Mucosa of rectum (tissue), 2 donors: ENCODE data around the gene POLR2E.

ENCODE experiments used
- H3K27ac ChIP-seq, 2 donors: one replicate each; pipeline ENCODE4 v1.7.0; 2013; ENCODE audit warnings: inconsistent platforms in 2 of 2, low read depth in 2 of 2, low read length in 2 of 2
- H3K27me3 ChIP-seq, 2 donors: one replicate each; pipeline ENCODE4 v1.7.0; 2013; ENCODE audit warnings: low read length in 2 of 2; ENCODE audit not compliant: control insufficient read depth in 2 of 2, insufficient read depth in 2 of 2
- H3K36me3 ChIP-seq, 2 donors: one replicate each; pipeline ENCODE4 v1.7.0; 2013; ENCODE audit warnings: low read length in 2 of 2; ENCODE audit not compliant: control insufficient read depth in 2 of 2, insufficient read depth in 2 of 2
- H3K4me1 ChIP-seq, 2 donors: one replicate each; pipeline ENCODE4 v1.7.0; 2013; ENCODE audit warnings: low read length in 2 of 2, mild to moderate bottlenecking in 1 of 2; ENCODE audit not compliant: control insufficient read depth in 2 of 2, insufficient read depth in 2 of 2
- H3K4me3 ChIP-seq, 2 donors: one replicate each; pipeline ENCODE4 v1.7.0; 2013; ENCODE audit warnings: low read length in 2 of 2
- H3K9ac ChIP-seq, 2 donors: one replicate each; pipeline ENCODE4 v1.7.0; 2013; ENCODE audit warnings: low read length in 2 of 2, low read depth in 1 of 2, mild to moderate bottlenecking in 1 of 2
- H3K9me3 ChIP-seq, 2 donors: one replicate each; pipeline ENCODE4 v1.7.0; 2013; ENCODE audit warnings: low read length in 2 of 2; ENCODE audit not compliant: control insufficient read depth in 2 of 2
- donor health status: healthy.
- donor health status: Normal muscosa, but diverticular disease.

POLR2E gene

DNA sequence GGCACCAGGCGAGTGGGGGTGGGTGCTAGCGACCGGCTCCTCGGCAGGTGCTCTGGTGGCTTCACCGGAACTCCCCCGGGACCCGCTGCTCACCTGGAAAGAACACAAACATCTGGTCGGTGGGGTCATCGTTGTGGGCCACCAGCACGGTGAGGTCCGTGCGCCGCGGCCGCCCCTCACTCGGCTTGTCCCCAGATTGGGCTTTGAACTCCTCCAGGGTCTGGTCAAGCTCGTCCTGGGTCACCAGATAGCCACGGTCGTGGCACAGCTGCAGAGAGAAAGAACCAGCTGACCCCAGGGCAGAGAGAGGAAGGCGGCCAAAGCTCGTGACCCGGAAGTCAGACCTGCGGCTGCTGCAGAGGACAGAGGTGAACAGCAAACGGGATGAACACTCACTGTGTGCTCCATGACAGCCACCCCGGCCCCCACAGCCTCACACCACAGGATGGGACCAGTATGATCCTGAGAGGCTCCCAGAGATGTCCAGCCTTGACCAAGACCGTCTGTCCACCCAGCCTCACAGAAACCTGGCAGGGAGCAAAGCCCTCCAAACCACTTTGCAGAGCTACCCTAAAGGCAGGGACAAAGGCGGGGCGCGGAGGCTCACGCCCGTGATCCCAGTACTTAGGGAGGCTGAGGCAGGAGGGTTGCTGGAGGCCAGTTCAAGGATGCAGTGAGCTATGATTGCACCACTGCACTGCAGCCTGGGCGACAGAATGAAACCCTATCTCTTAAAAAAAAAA is 1.2 kb downstream of the POLR2E start:
- Histone ChIP-seq H3K27me3 (no peaks in the 10 kb centered on the region), H3K36me3 (peaks cover 13 to 15% of the 10 kb centered on the region in 2 donors), H3K9ac (peak overlapping the region; percentile 80 to 90), H3K9me3 (no peaks in the 10 kb centered on the region), H3K27ac (no peak overlapping the region), H3K4me1 (peaks cover 21 to 26% of the 10 kb centered on the region in 2 donors), H3K4me3 (peak overlapping the region; percentile 73 to 93)

DNA sequence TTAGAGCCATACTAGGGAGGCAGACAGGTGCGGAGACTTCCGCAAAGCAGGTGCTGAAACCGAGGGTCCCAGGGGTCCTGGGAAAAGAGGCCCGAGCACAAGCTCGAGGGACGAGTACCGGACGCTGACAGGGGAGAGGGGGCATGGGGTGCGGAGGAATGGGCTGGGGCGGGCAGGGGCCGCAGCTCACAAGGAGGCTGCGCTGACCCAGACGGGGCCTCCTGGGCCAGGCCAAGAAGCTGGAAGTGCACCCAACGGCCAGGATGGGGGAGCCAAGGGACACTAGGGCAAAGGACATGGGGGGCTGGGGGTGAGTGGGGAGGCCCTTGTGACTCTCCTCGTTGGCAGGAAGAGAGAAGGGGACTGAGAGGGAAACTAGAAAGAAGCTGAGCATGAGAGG is 1.8 kb downstream of the POLR2E start:
- H3K36me3 ChIP-seq, result peaks cover 13 to 18% of the 10 kb centered on the region in 2 donors
- no peak overlapping the region for H3K4me3 ChIP-seq

DNA sequence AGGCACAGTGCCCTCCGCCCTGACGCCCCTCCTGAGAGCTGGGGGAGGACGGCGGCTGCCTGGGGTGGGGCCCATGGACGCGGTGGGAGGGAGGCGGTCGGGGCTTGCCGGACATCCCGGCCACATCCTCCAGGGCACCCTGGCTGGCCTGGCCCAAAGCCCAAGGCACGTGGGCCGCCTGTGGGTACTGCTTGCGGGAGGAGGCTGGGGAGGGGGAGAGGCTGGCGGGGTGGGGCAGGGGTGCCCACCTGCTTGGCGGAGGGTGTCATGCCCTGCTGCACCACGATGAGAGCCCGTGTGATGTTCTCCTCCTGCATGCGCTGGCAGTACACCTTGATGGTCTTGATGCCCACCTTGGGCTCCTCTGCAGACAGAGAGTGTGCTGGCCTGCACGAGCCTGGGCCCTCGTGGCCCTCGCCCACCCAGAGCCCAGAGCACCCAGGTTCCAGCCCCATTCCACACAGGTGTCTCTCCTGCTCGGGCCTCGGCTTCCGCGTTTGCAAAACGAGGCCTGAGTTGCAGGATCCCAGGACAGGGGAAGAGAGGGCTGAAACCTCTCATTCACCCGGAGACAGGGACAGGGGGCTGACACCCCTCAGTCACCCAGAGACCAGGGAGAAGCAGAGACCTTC is 3.5 kb downstream of the POLR2E start:
- H3K4me1 ChIP-seq, result peaks cover 12 to 24% of the 10 kb centered on the region in 2 donors
- no peaks in the 10 kb centered on the region for H3K27me3 ChIP-seq
- H3K9ac ChIP-seq, result no peak overlapping the region
- H3K4me3 ChIP-seq, result no peak overlapping the region
- no peaks in the 10 kb centered on the region for H3K9me3 ChIP-seq
- no peak overlapping the region for H3K27ac ChIP-seq
- H3K36me3 ChIP-seq, result peaks cover 13 to 30% of the 10 kb centered on the region in 2 donors

More for the DNA sequence above, 1.8 kb downstream of the POLR2E start:
- Histone ChIP-seq H3K9me3 (no peaks in the 10 kb centered on the region), H3K9ac (no peak overlapping the region), H3K4me1 (peaks cover 16 to 24% of the 10 kb centered on the region in 2 donors), H3K27me3 (no peaks in the 10 kb centered on the region), H3K27ac (no peak overlapping the region)

DNA sequence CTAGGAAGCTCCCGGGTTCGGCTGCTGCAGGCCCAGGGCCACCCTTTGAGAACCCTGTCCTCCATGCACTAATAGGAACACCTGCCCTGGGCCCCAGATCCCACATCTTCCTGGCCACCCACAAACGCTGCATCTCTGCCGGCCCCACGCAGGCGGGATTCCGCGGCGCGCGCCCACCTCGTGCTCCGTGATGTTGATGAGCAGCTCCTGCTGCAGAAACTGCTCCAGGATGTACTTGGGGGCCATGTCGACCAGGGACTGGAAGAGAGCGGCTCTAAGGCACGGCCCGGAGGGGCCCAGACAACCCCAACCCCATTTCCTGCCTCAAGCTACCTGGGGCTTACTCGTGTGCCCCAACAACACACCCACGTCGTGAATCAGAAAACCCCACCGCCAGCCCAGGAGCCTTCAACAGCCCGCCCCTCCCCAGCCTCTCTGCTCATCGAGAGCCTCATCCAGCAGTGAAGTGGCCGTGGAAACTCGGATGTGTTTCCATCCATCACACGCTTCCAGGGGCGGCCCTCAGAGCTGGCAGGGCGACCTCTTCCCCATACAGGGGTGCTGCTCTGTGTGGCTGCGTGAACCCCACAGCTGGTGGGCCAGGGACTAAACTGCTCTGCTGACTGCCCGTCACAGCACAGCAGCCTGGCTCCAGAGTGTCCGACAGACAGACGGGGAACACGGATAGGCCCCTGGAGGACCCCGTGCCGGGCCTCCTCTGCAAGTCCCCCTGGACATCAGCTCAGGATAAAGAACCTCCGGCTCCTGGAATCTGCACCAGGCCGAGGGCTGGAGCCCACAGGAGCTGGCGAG is 4.2 kb downstream of the POLR2E start:
- Histone ChIP-seq H3K36me3 (peaks cover 18 to 32% of the 10 kb centered on the region in 2 donors), H3K9me3 (no peaks in the 10 kb centered on the region), H3K4me3 (no peak overlapping the region), H3K27me3 (no peaks in the 10 kb centered on the region), H3K27ac (no peak overlapping the region), H3K9ac (no peak overlapping the region), H3K4me1 (peaks cover 12 to 24% of the 10 kb centered on the region in 2 donors)

DNA sequence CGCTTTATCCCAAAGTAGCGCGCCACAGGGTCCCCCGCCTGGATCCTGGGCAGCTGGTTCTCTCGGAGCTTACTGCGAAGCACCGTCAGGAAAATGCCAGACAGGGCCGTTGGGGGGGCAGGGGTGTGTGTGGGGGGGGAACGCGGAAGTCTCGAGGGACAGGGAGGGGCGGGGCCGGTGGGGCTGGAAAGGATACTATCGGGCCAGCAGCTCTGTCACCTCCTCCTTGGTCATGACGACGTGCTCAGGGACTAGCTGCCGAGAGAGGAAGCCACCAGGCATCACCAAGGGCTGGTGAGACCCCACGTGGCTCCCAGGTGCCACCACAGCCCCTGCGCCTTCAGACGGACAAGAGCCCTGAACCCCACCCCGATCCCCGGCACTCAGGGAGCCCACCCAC is 5.3 kb downstream of the POLR2E start:
- Histone ChIP-seq H3K27me3 (no peaks in the 10 kb centered on the region), H3K4me3 (no peak overlapping the region), H3K36me3 (peaks cover 26 to 40% of the 10 kb centered on the region in 2 donors), H3K9me3 (no peaks in the 10 kb centered on the region), H3K9ac (no peak overlapping the region), H3K4me1 (peaks cover 12 to 20% of the 10 kb centered on the region in 2 donors), H3K27ac (no peak overlapping the region)

DNA sequence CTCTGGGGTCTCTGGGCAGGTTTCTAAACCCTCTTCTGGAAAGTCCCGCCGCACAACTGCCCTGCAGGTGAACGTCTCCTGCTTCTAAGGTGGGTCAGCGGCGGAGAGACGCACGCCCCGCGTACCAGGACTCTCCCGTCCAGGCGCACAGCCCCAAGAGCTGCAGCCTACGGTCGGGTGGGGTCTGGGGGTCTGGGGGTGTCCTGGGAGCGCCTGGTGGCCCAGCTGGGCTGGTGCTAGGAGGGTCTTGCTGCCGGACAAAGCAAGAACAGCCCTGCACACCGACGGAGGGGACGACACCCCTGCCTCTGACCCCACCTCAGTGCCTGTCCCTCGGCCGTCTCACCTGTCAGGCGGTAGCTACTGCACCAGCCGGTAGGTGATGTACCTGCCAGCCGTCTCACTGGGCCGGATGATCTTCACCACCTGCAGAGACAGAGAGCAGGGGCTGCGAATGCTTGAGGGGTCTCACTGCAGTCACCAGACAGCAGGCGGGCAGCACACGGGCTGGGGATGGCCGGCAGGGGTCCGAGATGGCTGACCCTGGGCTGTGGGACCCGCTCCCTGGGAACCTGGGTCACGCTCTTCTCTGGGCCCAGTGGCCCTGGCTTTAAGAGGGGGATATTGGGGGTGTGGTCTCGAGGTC is 5.9 kb downstream of the POLR2E start:
- peaks cover 28 to 43% of the 10 kb centered on the region in 2 donors for H3K36me3 ChIP-seq
- peaks cover 0 to under 1% of the 10 kb centered on the region in 2 donors for H3K27me3 ChIP-seq
- peaks cover 12 to 21% of the 10 kb centered on the region in 2 donors for H3K4me1 ChIP-seq
- H3K9me3 ChIP-seq, result no peaks in the 10 kb centered on the region
- peak overlapping the region in 1 of 2 donors; percentile 68 for H3K27ac ChIP-seq
- no peak overlapping the region for H3K4me3 ChIP-seq
- H3K9ac ChIP-seq, result no peak overlapping the region

DNA sequence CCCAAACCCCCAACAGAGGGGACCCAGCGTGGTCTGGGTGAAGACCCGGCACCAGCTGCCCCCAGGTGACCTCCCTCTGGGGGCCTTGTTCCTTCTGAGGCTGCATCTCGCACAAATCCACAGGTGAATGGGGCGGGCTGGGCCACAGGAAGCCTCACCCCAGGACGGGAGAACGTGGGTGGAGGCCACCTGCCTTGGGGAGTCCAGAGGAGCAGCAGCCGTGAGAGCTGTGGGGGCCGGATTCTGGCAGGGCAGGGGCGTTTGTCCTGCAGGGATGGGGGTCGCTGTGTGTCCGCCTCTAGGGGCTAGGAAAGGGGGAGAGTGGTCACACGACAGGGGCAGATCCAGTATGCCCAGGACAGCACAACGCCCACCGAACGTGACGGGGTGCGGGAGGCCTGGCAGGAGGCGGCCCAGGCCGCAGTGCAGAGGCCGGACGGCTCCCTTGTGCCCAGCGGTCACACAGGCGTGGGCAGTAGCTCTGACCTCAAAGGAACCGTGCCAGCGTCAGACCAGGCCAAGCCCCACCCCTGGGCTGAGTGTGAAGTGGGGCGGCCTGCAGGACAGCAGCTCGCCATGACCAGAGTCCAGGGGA is 6.7 kb downstream of the POLR2E start:
- Histone ChIP-seq H3K36me3 (peaks cover 29 to 43% of the 10 kb centered on the region in 2 donors), H3K27ac (peak overlapping the region; percentile 37 to 68), H3K4me3 (no peak overlapping the region), H3K9me3 (no peaks in the 10 kb centered on the region), H3K4me1 (peaks cover 11 to 14% of the 10 kb centered on the region in 2 donors), H3K27me3 (peaks cover 0 to 2% of the 10 kb centered on the region in 2 donors), H3K9ac (no peak overlapping the region)

DNA sequence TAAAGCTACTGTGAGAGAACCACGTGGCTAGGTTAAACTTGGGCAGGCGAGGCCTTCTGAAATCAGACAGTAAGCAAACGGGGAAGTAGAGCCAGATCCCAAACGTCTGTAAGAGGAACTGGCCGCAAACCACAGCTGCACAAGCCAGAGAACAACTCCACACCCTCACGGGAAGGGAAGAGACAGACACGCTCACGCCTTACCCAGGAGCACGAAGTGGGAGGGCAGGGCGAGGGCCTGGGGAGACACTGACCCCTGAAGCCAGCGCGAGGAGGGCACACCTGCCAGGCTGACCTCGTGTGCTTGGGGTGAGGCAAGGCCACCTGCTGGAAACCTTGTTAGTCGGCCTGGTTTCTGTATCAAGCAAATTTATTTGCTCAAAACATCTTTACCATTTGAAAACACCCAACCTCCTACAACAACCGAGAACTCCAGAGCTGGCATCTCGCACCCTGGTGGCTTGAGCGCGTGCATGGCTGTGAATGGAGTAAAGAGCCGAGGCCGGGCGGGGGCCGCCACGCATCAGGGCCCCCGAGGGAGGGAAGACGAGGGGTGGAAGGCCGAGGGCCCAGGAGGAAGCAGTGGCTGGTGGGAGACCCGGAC is 7.3 kb downstream of the POLR2E start:
- no peak overlapping the region for H3K4me3 ChIP-seq
- H3K36me3 ChIP-seq, result peaks cover 29 to 42% of the 10 kb centered on the region in 2 donors
- peaks cover 13 to 17% of the 10 kb centered on the region in 2 donors for H3K4me1 ChIP-seq
- H3K27ac ChIP-seq, result peak overlapping the region; percentile 37 to 68
- no peaks in the 10 kb centered on the region for H3K9me3 ChIP-seq
- H3K9ac ChIP-seq, result no peak overlapping the region
- peaks cover 0 to 2% of the 10 kb centered on the region in 2 donors for H3K27me3 ChIP-seq

DNA sequence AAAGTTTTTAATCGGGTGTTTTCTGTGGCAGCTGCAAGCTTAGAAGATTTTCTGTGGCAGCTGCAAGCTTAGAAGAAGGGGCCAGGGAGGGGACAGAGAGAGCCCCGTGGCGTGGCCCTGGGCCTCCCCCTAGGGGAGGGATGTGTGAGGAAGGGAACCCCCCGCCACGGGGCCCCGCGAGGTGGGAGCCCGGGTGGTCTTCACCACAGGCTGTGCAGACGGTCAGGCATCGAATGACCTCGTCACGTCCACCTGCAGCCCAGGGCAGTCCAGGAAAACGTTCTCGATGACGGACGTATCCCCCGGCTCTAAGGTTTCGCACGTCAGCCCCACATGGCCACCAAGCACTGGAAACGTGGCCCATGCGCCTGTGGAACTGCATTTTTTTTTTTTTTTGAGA is 8.6 kb downstream of the POLR2E start:
- peaks cover 26 to 37% of the 10 kb centered on the region in 2 donors for H3K36me3 ChIP-seq
- H3K27ac ChIP-seq, result no peak overlapping the region
- H3K9ac ChIP-seq, result no peak overlapping the region
- H3K9me3 ChIP-seq, result no peaks in the 10 kb centered on the region
- peaks cover 21% of the 10 kb centered on the region in 2 donors for H3K4me1 ChIP-seq
- no peak overlapping the region for H3K4me3 ChIP-seq
- peaks cover 0 to 2% of the 10 kb centered on the region in 2 donors for H3K27me3 ChIP-seq
